GM21786 (cell line): ENCODE results near the gene WDR73.
"Not testable (repeated sequence)": the region's sequence is repeated elsewhere in the genome, so short reads cannot be mapped to it uniquely, and the experiment has no call there.

Source experiments
- ATAC-seq: cut with Tn5 transposase; IDR thresholded peaks from one replicate; pipeline ENCODE4 v1.9.1; 2021; ENCODE audit not compliant: unreplicated experiment

WDR73 gene

DNA sequence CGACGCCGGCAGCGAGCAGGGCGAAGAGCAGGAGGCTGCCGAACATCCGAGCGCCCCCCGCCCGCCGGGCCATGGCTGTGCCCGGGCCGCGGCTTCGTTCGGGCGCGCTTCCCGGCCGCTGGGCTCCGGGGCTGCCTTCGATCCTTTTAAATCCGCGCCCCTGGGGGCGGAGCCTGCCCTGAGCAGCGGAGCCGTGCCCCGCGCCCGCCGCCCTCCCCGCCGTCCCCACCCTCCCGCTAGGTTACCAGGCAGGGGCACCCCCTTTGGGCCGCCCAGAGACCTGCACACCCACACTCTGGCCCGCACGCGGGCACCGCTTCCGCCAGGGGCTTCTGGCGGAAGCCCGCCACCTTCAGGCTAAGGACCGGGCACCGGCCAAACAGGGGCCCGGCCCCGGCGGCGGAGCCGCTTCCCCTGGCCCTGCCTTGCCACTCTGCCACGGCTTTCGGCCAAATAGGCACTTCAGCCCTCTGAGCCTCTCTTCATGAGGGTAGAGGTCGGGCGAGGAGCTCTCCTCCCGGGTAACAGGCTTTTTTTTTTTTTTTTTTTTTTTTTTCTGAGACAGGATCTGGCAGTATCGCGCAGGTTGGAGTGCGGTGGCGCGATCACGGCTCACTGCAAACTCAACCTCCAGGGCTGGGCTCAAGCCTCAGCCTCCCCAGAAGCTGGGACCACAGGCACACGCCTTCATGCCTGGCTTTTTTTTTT, 4.2 kb upstream of the WDR73 start, which contains the start of gene NMB:
Gene NMB, minus strand, starts transcription at position 120 of the 708 bp plus-strand sequence. Its CDS starts 47 bp downstream, at position 73.
- peak; percentile 65 for ATAC-seq

DNA sequence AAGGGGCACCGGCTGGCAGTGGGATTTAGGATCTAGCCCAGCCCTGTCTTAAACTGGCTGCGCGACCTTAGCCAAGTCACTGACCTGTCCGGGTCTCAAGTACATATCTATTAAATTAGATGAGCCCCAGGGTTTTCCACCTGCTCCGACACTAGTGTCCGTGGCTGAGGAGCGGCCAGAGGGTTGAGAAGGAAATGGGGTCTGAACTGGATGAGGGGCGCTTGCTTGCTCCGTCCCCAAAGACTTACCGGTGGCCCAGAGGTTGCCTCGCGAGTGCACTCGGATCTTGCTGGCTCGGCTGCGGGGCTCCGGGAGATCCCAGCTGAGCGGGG, 3.6 kb upstream of the WDR73 start:
- no peak for ATAC-seq

DNA sequence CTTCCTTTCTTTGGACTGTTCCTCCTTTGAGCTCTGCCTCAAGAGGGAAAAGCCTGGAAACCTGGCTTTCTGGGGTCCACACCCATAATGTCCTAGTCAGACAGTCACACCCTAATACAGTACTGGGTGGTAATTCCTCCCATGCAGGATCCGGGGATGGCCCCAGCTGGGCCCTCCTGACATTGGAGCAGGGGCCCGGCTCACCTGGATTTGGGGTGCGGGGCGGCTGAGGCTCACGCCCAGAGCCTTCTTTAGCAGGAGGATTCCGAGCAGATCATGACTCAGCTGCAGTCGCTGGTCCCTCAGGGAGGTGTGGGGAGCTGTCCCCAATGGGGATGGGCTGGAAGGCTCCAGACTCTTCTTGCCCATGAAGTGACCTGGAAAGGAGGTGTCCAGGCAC, 2.9 kb upstream of the WDR73 start:
- ATAC-seq: no peak

DNA sequence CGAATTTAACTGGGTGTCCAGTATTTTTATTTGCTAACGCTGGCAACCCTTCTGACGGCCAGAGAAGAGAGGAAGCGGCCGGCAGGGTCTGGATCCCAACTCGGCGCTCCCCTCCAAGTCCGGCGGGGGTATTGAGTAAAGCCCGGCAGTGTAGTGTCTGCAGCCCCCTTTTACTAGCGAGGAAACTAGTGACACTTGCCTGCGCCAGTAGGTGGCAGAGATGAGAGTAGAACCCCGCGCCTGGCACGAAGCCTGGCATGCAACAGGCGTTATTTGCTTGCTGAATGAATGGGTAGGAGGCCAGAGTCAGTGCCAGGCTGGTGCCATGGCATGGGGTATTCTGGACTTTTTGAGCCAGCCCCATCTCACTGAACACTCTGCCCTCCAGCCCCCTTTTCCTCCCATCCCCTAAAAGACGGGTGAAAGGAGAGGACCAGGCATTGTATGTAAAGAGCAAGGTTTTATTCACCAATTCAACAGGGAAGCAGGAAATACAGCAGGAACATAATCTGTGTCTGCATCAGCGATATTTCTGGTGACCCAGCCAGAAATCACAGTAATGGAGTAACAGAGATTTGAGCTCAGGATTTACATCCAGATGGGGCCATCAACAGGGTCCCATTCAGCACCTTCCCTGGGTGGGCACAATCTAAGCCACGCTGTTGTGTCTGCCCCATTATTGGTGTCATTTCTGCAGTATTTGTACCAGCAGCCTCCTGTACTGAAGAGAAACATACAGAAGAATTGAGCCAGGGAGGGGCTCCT, 788 bp upstream of the WDR73 start:
- peak; percentile 36 for ATAC-seq

DNA sequence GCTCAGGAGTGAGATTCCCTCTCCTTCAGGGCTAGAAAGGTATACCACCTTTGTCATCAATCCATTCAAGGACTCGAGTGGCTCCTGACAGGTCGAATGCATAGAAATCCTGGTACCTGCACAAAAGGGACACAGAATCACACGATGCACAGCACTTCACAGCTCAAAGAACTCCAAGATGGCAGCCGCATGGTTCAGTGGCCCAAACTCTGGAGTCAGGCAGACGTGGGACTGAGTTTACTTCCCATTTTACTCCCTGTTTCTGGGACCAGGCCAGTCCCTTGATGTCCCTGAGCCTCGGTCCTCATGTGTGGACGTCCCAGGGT, 536 bp downstream of the WDR73 start:
- no peak for ATAC-seq

DNA sequence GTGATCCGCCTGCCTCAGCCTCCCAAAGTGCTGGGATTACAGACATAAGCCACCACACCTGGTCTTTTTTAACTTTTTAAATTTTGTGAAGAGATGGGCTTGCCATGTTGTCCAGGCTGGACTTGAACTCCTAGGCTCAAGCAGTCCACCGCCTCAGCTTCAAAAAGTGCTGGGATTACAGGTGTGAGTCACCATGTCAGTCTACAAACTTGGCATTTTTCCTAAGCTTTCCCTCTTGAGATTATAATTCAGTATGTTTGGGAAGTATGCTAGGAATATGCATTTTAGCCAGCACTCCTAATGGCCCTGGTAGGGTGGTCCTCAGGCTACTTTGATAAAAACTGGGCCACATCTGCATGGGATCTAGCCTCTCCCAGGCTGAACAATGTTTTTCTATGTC, 4.4 kb downstream of the WDR73 start:
- ATAC-seq: no peak

DNA sequence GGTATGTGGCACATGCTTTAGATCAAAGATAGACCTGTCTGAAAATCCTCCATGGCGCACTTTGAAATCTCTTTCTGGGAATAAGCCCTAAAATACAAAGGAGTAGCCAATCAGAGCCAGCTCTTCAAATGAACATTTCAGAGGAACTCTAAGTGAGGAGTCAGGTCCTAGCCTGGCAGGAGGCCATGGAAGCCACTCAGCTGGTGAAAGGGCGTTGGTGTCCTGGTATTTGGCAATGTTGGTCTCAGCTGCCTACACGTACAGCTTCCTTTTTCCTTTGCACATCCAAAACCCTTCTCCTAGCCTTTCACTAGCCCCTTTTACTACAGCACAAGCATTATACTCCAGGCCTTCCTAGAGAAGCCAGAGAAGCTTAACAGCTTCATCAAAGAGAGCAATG, 5.5 kb downstream of the WDR73 start:
- no peak for ATAC-seq

DNA sequence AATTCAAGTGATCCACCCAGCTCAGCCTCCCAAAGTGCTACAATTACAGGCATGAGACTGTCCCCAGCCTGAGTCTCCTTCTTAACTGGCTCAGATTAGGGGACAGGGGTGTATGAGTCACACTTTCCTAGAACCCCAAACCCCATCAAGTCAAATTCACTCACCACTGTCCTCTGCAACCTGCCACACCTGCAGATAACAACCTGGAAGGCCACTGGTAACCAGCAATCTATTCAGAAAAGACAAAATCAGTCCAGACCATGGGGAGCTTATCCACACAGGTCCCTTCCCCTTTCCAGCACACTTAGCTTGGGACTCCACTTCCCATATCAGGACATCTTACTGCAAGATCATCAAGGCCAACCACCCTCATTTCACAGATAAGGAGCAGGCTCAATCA, 6.4 kb downstream of the WDR73 start:
- ATAC-seq: no peak

DNA sequence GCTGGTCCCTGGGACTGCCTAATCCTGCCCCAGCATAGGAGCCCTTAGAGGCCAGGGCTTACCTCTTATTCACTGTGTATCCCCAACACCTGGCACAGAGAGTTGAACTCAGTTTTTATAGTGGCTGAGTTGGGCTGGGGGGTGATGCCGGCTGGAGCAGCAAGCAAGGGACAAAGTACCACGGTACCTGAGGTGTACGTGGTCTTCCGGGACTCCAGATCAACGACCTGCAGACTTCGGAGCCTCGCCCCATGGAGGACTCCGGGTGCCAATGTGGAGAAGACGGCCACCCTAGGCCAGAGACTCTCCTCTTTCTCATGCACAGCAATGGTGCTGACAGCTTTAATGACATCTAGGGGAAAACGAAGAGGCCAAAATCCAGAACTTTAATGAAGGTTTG, 8.1 kb downstream of the WDR73 start:
- ATAC-seq: no peak

DNA sequence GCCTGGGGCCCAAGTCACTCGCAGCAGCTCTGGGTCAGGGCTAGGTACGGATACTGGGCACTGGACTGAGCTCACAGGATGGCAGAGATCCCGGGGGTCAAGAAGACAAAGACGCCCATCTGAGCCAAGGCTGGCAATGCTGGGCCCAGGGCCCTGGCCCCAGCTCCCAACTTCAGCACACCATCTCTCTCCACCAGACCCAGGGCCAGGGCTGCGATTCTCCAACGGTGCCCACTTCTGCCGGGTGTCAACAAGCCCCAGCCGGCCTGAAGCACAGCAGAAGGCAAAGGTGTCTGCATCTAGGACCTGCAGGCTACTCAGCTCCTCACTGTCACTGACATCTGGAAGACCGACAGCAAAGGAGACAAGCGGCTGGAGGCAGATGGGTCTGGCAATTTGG, 8.6 kb downstream of the WDR73 start:
- ATAC-seq: no peak

DNA sequence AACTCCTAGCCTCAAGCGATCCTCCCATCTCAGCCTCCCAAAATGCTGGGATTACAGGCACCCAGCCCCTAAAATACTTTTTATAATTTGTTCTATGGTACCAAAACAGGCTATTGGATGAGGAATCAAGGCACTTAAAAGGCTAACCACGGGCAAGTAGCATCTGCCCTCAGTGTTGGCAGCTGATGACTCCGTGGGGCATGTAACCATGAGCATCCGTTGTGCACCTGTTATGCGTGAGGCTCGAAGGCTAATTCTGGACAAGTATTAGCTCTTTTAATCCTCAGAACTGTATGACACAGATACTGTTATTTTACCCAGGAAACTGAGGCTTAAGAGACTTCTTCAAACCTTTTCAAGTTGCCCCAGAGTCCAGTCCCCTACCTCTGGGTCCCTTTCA, 10.2 kb downstream of the WDR73 start:
- ATAC-seq: no peak

DNA sequence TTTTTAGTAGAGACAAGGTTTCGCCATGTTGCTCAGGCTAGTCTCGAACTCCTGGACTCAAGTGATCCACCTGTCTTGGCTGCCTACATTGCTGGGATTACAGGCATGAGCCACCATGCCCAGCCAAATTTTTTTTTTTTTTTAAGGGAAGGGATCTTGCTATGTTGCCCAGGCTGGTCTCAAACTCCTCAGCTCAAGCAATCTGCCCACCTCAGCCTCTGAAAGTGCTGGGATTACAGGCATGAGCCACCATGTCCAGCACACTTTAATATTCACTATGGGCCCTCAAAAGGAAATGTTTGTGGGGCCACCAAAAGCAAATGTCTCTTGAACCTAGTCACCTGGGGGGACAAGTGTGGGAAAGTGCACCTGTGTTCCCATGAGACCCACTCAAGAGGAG, 11.4 kb downstream of the WDR73 start:
- ATAC-seq: not testable (repeated sequence)

DNA sequence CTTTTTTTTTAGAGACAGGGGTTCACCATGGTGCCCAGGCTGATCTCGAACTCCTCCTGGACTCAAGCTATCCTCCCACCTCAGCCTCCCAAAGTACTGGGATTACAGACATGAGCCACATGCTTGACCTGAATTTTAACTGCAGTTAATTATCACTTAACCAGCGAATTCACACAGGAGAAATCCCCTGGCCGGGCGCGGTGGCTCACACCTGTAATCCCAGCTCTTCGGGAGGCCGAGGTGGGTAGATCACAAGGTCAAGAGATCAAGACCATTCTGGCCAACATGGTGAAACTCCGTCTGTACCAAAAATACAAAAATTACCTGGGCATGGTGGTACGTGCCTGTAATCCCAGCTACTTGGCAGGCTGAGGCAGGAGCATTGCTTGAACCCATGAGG, 12.2 kb downstream of the WDR73 start:
- ATAC-seq: not testable (repeated sequence)

DNA sequence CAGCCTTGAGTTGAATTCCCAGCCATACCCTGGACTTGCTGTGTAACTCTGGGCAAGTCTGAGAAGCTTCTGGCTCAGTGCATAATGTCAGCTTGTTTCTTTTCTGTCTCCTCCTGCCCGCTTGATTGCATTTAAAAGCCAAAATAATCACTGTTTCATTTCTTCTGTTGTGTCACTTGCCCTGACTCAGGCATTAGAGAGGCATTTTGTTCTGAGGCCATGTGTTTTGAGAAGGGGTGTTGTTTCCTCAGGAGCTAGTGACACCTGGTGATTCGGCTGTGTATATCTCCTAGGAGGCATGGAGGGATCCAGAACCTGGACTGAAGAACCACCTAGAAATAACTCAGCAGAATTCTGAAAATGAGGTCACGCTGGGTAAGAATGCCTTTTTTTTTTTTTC, 16.0 kb downstream of the WDR73 start:
- ATAC-seq: no peak

DNA sequence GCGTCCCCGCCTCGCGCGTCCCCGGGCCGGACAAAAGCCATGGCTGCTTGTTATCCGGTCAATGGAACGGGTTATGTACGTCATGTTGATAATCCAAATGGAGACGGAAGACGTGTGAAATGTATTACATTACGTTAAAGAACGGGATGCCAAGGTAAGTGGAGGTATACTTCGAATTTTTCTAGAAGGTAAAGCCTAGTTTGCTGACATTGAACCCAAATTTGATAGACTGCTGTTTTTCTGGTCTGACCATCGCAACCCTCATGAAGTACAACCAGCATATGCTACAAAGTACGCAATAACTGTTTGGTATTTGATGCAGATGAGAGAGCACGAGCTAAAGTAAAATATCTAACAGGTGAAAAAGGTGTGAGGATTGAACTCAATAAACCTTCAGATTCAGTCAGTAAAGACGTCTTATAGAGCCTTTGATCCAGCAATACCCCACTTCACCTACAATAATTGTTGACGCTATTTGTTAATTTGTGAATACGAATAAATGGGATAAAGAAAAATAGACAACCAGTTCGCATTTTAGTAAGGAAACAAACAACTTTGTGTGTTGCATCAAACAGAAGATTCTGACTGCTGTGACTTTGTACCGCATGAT, 19.8 kb downstream of the WDR73 start:
- no peak for ATAC-seq

DNA sequence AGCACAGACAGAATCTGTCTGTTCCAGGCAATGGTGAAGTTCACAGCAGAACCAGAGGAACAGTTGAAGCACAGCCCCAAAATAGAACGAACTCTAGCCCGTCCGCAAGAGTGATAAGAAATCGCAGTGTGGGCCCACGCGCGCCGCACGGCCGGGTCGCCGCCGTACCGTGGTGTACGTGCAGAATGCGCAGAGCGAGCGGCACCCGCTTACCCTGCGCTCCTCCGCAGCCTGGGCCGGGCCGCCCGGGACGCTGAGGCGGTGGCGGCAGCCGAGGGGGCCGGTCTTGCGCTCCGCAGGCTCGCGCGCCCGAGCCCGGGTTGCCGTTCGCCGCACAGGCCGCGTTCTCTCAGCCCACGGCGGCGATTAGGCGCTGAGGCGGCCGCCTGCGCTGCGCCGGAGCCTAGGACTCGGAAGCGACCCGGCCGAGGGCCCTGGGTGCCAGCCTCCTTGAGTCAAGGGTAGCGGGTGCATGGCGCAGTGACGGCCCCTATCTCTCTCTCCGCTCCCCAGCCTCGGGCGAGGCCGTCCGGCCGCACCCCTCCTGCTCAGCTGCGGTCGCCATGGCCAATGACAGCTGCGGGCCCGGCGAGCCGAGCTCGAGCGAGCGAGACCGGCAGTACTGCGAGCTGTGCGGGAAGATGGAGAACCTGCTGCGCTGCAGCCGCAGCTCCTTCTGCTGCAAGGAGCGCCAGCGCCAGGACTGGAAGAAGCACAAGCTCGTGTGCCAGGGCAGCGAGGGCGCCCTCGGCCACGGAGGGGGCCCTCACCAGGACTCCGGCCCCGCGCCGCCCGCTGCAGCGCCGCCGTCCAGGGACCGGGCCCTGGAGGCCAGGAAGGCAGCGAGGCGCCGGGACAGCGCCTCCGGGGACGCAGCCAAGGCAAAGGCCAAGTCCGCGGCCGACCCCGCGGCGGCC, 20.5 kb downstream of the WDR73 start:
- peak; percentile 39 for ATAC-seq

DNA sequence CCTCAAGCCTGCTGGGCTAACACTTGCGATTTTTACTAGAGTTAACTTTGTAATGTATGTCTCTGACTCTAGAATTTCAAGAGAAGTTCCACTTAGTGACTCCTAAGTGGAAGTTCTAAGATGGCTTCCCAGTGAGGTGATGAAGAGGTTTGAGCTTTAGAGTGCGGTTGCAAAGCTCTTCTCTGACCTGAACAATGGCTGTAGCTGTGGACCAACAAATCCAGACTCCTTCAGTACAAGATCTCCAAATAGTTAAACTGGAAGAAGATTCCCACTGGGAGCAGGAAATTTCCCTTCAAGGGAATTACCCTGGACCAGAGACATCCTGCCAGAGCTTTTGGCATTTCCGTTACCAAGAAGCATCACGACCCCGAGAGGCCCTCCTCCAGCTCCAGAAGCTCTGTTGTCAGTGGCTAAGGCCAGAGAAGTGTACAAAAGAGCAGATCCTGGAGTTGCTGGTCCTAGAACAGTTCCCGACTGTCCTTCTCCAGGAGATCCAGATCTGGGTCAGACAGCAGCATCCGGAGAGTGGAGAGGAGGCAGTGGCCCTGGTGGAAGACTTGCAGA, 22.3 kb downstream of the WDR73 start:
- no peak for ATAC-seq

DNA sequence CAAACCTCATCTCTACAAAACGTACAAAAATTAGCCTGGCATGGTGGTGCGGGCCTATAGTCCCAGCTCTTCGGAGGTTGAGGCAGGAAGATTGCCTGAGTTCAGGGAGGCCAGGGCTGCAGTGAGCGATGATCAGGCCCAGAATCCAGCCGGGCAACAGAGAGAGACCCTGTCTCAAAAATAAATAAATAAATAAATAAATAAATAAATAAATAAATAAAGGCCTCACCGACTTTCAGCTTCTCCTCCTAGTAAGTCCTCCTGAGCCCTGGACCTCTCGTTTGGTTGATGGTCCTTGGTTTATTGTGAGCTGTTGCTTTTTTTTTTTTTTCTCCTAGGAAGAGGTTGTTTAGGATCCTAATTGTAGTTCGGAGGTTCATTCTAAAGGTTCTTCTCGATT, 25.1 kb downstream of the WDR73 start:
- no peak for ATAC-seq

DNA sequence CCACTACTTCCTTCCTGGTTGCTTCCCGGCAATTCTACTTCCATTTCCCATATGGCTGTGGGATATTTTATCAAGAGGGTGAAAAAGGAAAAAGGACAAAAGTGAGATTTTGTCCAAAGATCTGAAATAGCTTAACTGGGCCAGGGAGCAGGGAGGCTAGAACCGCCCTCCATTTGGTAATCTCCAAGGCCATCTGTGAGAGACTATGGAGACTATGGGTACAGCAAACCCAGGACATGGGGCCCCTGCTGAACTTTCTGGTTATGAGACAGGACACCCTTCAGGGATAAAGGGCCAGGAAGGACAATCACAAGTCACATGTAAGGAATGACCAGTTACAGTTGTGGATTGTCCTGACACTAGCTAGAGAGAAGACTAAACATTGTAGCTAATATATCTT, 29.0 kb downstream of the WDR73 start:
- ATAC-seq: no peak

DNA sequence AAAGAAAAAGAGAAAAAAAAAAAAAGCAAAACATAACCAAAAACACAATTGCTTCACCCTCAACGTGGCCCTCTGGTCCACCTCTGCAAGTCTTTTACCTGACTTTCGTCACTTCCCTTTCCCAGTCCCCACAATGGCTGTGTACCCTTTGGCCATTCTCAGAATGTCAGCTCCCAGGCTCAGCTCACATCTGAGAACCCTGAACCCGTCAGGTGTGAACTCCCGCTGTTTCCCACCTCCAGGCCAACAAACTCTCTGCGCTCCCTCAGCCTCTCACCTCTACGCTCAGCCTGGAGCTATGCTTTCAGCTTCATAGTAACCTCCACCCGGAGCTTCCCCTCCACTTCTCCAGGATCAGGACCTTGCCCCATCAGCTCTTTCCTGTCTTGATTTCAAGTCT, 29.7 kb downstream of the WDR73 start:
- ATAC-seq: no peak

DNA sequence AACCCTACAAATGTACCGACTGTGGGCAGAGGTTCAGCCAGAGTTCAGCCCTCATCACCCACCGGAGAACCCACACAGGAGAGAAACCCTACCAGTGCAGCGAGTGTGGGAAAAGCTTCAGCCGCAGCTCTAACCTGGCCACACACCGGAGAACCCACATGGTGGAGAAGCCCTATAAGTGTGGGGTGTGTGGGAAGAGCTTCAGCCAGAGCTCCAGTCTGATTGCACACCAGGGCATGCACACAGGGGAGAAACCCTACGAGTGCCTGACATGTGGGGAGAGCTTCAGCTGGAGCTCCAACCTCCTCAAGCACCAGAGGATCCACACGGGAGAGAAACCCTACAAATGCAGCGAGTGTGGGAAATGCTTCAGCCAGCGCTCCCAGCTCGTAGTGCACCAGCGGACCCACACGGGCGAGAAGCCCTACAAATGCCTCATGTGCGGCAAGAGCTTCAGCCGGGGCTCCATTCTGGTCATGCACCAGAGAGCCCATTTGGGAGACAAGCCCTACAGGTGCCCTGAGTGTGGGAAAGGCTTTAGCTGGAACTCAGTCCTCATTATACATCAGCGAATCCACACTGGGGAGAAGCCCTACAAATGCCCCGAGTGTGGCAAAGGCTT, 32.6 kb downstream of the WDR73 start:
- no peak for ATAC-seq
